ENCODE measurements around the gene AANAT. TPM values are rescaled to one million over a fixed set of nuclear protein-coding genes. Genes with fewer than 3 reads are reported as not detected.
A peak's percentile ranks its signal among the peaks of the same experiment; 100 is the strongest.

Gene AANAT
- total and polyA plus RNA-seq, 4 donors = 0.10 to 0.31 TPM; not detected in 2

GRCh38 chr17:76501018-76501826, 33.8 kb downstream of the AANAT start, which contains the start of gene RHBDF2:
Gene RHBDF2, minus strand, starts transcription at chr17:76501423. Its CDS starts 19,899 bp downstream, at chr17:76481524.
- Histone ChIP-seq H3K4me1 (ENCODE audit: control insufficient read depth in 5 of 5, insufficient read depth in 5 of 5, low read length in 5 of 5) (peaks cover 0 to 34% (median 9%) of the 10 kb centered on the region in 5 donors), H3K27ac (ENCODE audit: low read depth in 1 of 2, low read length in 1 of 2) (peak within 1 kb of the TSS; percentile 87), H3K9ac (ENCODE audit: insufficient read depth in 1 of 2, low read length in 2 of 2) (peak within 1 kb of the TSS in 1 of 2 donors; percentile 62), H3K27me3 (ENCODE audit: control insufficient read depth in 3 of 3, insufficient read depth in 3 of 3, low read length in 2 of 3) (no peaks in the 10 kb centered on the region), H3K36me3 (ENCODE audit: control insufficient read depth in 4 of 4, insufficient read depth in 4 of 4, low read length in 4 of 4) (no peaks in the 10 kb centered on the region), H3K9me3 (ENCODE audit: control insufficient read depth in 4 of 4, insufficient read depth in 3 of 4, low read length in 3 of 4) (no peaks in the 10 kb centered on the region), H3K4me3 (peak within 1 kb of the TSS; percentile 56)
- no peak for TF ChIP-seq CTCF (IDR thresholded peaks at IDR 0.05; ENCODE audit: control extremely low read depth, extremely low read depth)
- DNase-seq (peak; percentile 67 to 87 (median 82)), ATAC-seq (ENCODE audit: insufficient read depth, low FRiP score) (peak; percentile 95)
- 1 to 2% methylated on average over 52 to 72 of the region's 72 CpGs for WGBS, 2 donors

- Histone ChIP-seq H3K27ac (ENCODE audit: low read depth in 1 of 2, low read length in 1 of 2) (peak overlapping the region; percentile 21 to 87), H3K36me3 (ENCODE audit: control insufficient read depth in 4 of 4, insufficient read depth in 4 of 4, low read length in 4 of 4) (no peaks in the 10 kb centered on the region), H3K27me3 (ENCODE audit: control insufficient read depth in 3 of 3, insufficient read depth in 3 of 3, low read length in 2 of 3) (no peaks in the 10 kb centered on the region), H3K9me3 (ENCODE audit: control insufficient read depth in 4 of 4, insufficient read depth in 3 of 4, low read length in 3 of 4) (no peaks in the 10 kb centered on the region), H3K4me3 (no peak overlapping the region), H3K9ac (ENCODE audit: insufficient read depth in 1 of 2, low read length in 2 of 2) (peak overlapping the region in 1 of 2 donors; percentile 62), H3K4me1 (ENCODE audit: control insufficient read depth in 5 of 5, insufficient read depth in 5 of 5, low read length in 5 of 5) (peaks cover 2 to 34% (median 9%) of the 10 kb centered on the region in 5 donors)
- DNase-seq = no peak
- ATAC-seq (ENCODE audit: insufficient read depth, low FRiP score) = no peak
- 77 to 79% methylated on average over 11 of the region's 11 CpGs for WGBS, 2 donors
- no peak for TF ChIP-seq CTCF (IDR thresholded peaks at IDR 0.05; ENCODE audit: control extremely low read depth, extremely low read depth)
These were observed 34.5 kb downstream of the AANAT start for GRCh38 chr17:76501827-76502307.

- H3K4me1 ChIP-seq (ENCODE audit: control insufficient read depth in 5 of 5, insufficient read depth in 5 of 5, low read length in 5 of 5) = peaks cover 2 to 34% (median 9%) of the 10 kb centered on the region in 5 donors
- no peak for TF ChIP-seq CTCF (IDR thresholded peaks at IDR 0.05; ENCODE audit: control extremely low read depth, extremely low read depth)
- no peak overlapping the region for H3K9ac ChIP-seq (ENCODE audit: insufficient read depth in 1 of 2, low read length in 2 of 2)
- H3K4me3 ChIP-seq = no peak overlapping the region
- H3K27me3 ChIP-seq (ENCODE audit: control insufficient read depth in 3 of 3, insufficient read depth in 3 of 3, low read length in 2 of 3) = no peaks in the 10 kb centered on the region
- DNase-seq = no peak
- no peaks in the 10 kb centered on the region for H3K9me3 ChIP-seq (ENCODE audit: control insufficient read depth in 4 of 4, insufficient read depth in 3 of 4, low read length in 3 of 4)
- no peaks in the 10 kb centered on the region for H3K36me3 ChIP-seq (ENCODE audit: control insufficient read depth in 4 of 4, insufficient read depth in 4 of 4, low read length in 4 of 4)
- peak overlapping the region in 1 of 2 donors; percentile 87 for H3K27ac ChIP-seq (ENCODE audit: low read depth in 1 of 2, low read length in 1 of 2)
- ATAC-seq (ENCODE audit: insufficient read depth, low FRiP score) = no peak
- WGBS, 2 donors = 63 to 76% methylated on average over 8 of the region's 8 CpGs
These were observed 35.2 kb downstream of the AANAT start for GRCh38 chr17:76502341-76503211.

Measured in lung (tissue), 12 donors.